HEK293 (cell line): ENCODE measurements around the gene WNT5B.

Experiments used
- BCL11B ChIP-seq: fragments of 450-650 bp; formaldehyde crosslinking; IDR thresholded peaks from 2 replicates; pipeline ENCODE4 v1.5.1; 2016; ENCODE audit warnings: low read depth, missing biosample characterization, missing genetic modification characterization
- GLIS1 ChIP-seq: fragments of 450-650 bp; formaldehyde crosslinking; IDR thresholded peaks from 2 replicates; pipeline ENCODE4 v1.5.1; 2016; ENCODE audit warnings: missing biosample characterization, missing genetic modification characterization
- KLF8 ChIP-seq: fragments of 450-650 bp; formaldehyde crosslinking; IDR thresholded peaks from 2 replicates; pipeline ENCODE4 v1.5.1; 2016; ENCODE audit warnings: missing biosample characterization, missing genetic modification characterization
- KLF9 ChIP-seq: fragments of 450-650 bp; formaldehyde crosslinking; IDR thresholded peaks from 2 replicates; pipeline ENCODE4 v1.5.1; 2016; ENCODE audit warnings: missing biosample characterization, missing genetic modification characterization, low read depth
- SP7 ChIP-seq: fragments of 450-650 bp; formaldehyde crosslinking; IDR thresholded peaks from 2 replicates; pipeline ENCODE4 v1.5.1; 2016; ENCODE audit warnings: missing biosample characterization, missing genetic modification characterization
- TSHZ1 ChIP-seq: fragments of 450-650 bp; formaldehyde crosslinking; IDR thresholded peaks from 2 replicates; pipeline ENCODE4 v1.5.1; 2016; ENCODE audit warnings: missing biosample characterization, missing genetic modification characterization, borderline replicate concordance
- ZBTB20 ChIP-seq: fragments of 450-650 bp; formaldehyde crosslinking; IDR thresholded peaks from 2 replicates; pipeline ENCODE4 v1.5.1; 2016; ENCODE audit warnings: missing biosample characterization, missing genetic modification characterization
- ZBTB7A ChIP-seq: fragments of 450-650 bp; formaldehyde crosslinking; IDR thresholded peaks from 2 replicates; pipeline ENCODE4 v1.5.1; 2016; ENCODE audit warnings: low read depth, missing biosample characterization, missing genetic modification characterization
- ZBTB8A ChIP-seq: fragments of 450-650 bp; formaldehyde crosslinking; IDR thresholded peaks from 2 replicates; pipeline ENCODE4 v1.5.1; 2016; ENCODE audit warnings: missing biosample characterization, missing genetic modification characterization
- ZEB2 ChIP-seq: fragments of 450-650 bp; formaldehyde crosslinking; IDR thresholded peaks from 2 replicates; pipeline ENCODE4 v1.5.1; 2016; ENCODE audit warnings: missing biosample characterization, missing genetic modification characterization
- ZNF2 ChIP-seq: fragments of 450-650 bp; formaldehyde crosslinking; IDR thresholded peaks from 2 replicates; pipeline ENCODE4 v1.5.1; 2016; ENCODE audit warnings: missing biosample characterization, missing genetic modification characterization
- ZNF23 ChIP-seq: fragments of 450-650 bp; formaldehyde crosslinking; IDR thresholded peaks from 2 replicates; pipeline ENCODE4 v1.5.1; 2016; ENCODE audit warnings: missing biosample characterization, missing genetic modification characterization, borderline replicate concordance
- ZNF280C ChIP-seq: fragments of 450-650 bp; formaldehyde crosslinking; IDR thresholded peaks from 2 replicates; pipeline ENCODE4 v1.5.1; 2016; ENCODE audit warnings: missing biosample characterization, missing genetic modification characterization
- ZNF354C ChIP-seq: fragments of 450-650 bp; formaldehyde crosslinking; IDR thresholded peaks from 2 replicates; pipeline ENCODE4 v1.5.1; 2016; ENCODE audit warnings: missing biosample characterization, missing genetic modification characterization, low read depth, borderline replicate concordance
- ZNF518A ChIP-seq: fragments of 450-650 bp; formaldehyde crosslinking; conservative IDR thresholded peaks from 2 replicates; pipeline ENCODE4 v1.5.1; 2016; ENCODE audit warnings: low read depth, missing biosample characterization, missing genetic modification characterization
- ZNF555 ChIP-seq: fragments of 450-650 bp; formaldehyde crosslinking; conservative IDR thresholded peaks from 2 replicates; pipeline ENCODE4 v1.5.1; 2017; ENCODE audit warnings: missing biosample characterization, mild to moderate bottlenecking, missing genetic modification characterization, inconsistent platforms
- ZNF571 ChIP-seq: fragments of 450-650 bp; formaldehyde crosslinking; IDR thresholded peaks from 2 replicates; pipeline ENCODE4 v1.5.0; 2017; ENCODE audit warnings: missing biosample characterization, missing genetic modification characterization
- ZNF596 ChIP-seq: fragments of 450-650 bp; IDR thresholded peaks from 2 replicates; pipeline ENCODE4 v1.5.0; 2018; ENCODE audit warnings: missing biosample characterization, mild to moderate bottlenecking, missing genetic modification characterization, moderate library complexity
- ZNF707 ChIP-seq: fragments of 450-650 bp; formaldehyde crosslinking; IDR thresholded peaks from 2 replicates; pipeline ENCODE4 v1.5.1; 2016; ENCODE audit warnings: missing biosample characterization, missing genetic modification characterization
- ZNF777 ChIP-seq: fragments of 450-650 bp; formaldehyde crosslinking; IDR thresholded peaks from 2 replicates; pipeline ENCODE4 v1.5.1; 2017; ENCODE audit warnings: missing biosample characterization, missing genetic modification characterization, borderline replicate concordance
- ZSCAN30 ChIP-seq: fragments of 450-650 bp; IDR thresholded peaks from 2 replicates; pipeline ENCODE4 v1.5.1; 2018; ENCODE audit warnings: missing biosample characterization, mild to moderate bottlenecking, missing genetic modification characterization, moderate library complexity
- ZSCAN4 ChIP-seq: fragments of 450-650 bp; formaldehyde crosslinking; IDR thresholded peaks from 2 replicates; pipeline ENCODE4 v1.5.1; 2017; ENCODE audit warnings: missing biosample characterization, missing genetic modification characterization

WNT5B gene

GRCh38 chr12:1662761-1663439, 33.9 kb downstream of the WNT5B start (continued):
- TF ChIP-seq TSHZ1 (tag by site-specific recombination) (no peak), KLF9 (tag by site-specific recombination) (peak; percentile 39; the same call in 1 of the 2 replicates), ZBTB8A (tag by site-specific recombination) (peak; percentile 70; the same call in 1 of the 2 replicates), BCL11B (tag by site-specific recombination) (0 out of 2 replicates have a peak, but pooled peaks have one; percentile 39), ZNF707 (tag by site-specific recombination) (no peak), KLF8 (peak; percentile 44; the same call in 1 of the 2 replicates), SP7 (0 out of 2 replicates have a peak, but pooled peaks have one; percentile 31), ZNF596 (no peak), GLIS1 (no peak; the same call in none of the 2 replicates), ZNF777 (tag by site-specific recombination) (peak; percentile 91), ZNF2 (0 out of 2 replicates have a peak, but pooled peaks have one; percentile 35), ZEB2 (tag by site-specific recombination) (peak; percentile 79; the same call in 1 of the 2 replicates), ZBTB7A (tag by site-specific recombination) (peak; percentile 93; the same call in 1 of the 2 replicates), ZNF354C (tag by site-specific recombination) (no peak), ZBTB20 (tag by site-specific recombination) (peak; percentile 66), ZNF555 (no peak), ZSCAN30 (tag by site-specific recombination) (peak; percentile 57; the same call in 1 of the 2 replicates), ZNF571 (no peak), ZNF280C (tag by site-specific recombination) (no peak), ZSCAN4 (tag by site-specific recombination) (no peak), ZNF518A (no peak), ZNF23 (tag by site-specific recombination) (no peak)
- TF ChIP-seq, all 188 proteins: peak for 34
